Heart right ventricle (tissue), 16 donors: ENCODE data around the gene CYP2A6. TPM values are rescaled to one million over a fixed set of nuclear protein-coding genes. Genes with fewer than 3 reads are reported as not detected.
"Not testable (repeated sequence)": the region's sequence is repeated elsewhere in the genome, so short reads cannot be mapped to it uniquely, and the experiment has no call there.

Experiments
- ATAC-seq, 8 donors: fragments of 200-7000 bp; cut with Tn5 transposase; one replicate each; pipeline ENCODE4 v1.9.1; 2020; ENCODE audit warnings: mild to moderate bottlenecking in 8 of 8, moderate library complexity in 8 of 8, moderate number of reproducible peaks in 1 of 8
- DNase-seq, 2 donors: peaks; one replicate each; pipeline ENCODE4 v3.0.0-alpha.2; 2020
- H3K27ac ChIP-seq, 10 donors: fragments of 200-600 bp; sonication (generic) in 2 of 10; one replicate each; pipeline versions ENCODE4 v1.5.0 to v1.8.0; 2020 to 2022; ENCODE audit warnings: mild to moderate bottlenecking in 3 of 10
- H3K27me3 ChIP-seq, 7 donors: fragments of 200-600 bp; one replicate each; pipeline ENCODE4 v1.8.0; 2021 to 2022; ENCODE audit warnings: mild to moderate bottlenecking in 2 of 7
- H3K36me3 ChIP-seq, 9 donors: fragments of 200-600 bp; sonication (generic) in 1 of 9; one replicate each; pipeline versions ENCODE4 v1.5.0 to v1.8.0; 2020 to 2022; ENCODE audit warnings: mild to moderate bottlenecking in 2 of 9
- H3K4me1 ChIP-seq, 9 donors: fragments of 200-600 bp; sonication (generic) in 1 of 9; one replicate each; pipeline versions ENCODE4 v1.5.0 to v1.8.0; 2020 to 2022; ENCODE audit warnings: mild to moderate bottlenecking in 4 of 9
- H3K4me3 ChIP-seq, 10 donors: fragments of 200-600 bp; sonication (generic) in 2 of 10; one replicate each; pipeline versions ENCODE4 v1.5.0 to v1.8.0; 2020 to 2022; ENCODE audit warnings: mild to moderate bottlenecking in 7 of 10, moderate library complexity in 2 of 10
- H3K9me3 ChIP-seq, 11 donors: fragments of 200-600 bp in 10 of 11; sonication (generic) in 2 of 11; one replicate each; pipeline versions ENCODE4 v1.5.0 to v1.8.0; 2013 to 2022; ENCODE audit warnings: mild to moderate bottlenecking in 2 of 11, control low read depth in 1 of 11, moderate library complexity in 1 of 11
- CTCF ChIP-seq, 9 donors: fragments of 200-600 bp; sonication (generic) in 2 of 9; IDR thresholded peaks; one replicate each; pipeline versions ENCODE4 v1.5.0 to v1.8.0; 2021 to 2022; ENCODE audit warnings: antibody characterized with exemption in 9 of 9, mild to moderate bottlenecking in 5 of 9, moderate library complexity in 1 of 9
- WGBS, 2 donors: extraction: QIAGEN DNeasy Blood & Tissue Kit; methylation state at CpG; one replicate each; pipeline ENCODE4 v1.1.7; 2013; ENCODE audit warnings: inconsistent platforms in 1 of 2; 5-methylcytosine and 5-hydroxymethylcytosine counted together
- intact Hi-C, 10 donors: fragments of 100-400 bp; cut with DNase I; formaldehyde crosslinking; loops; one replicate each; pipeline versions ENCODE4 v1.11.1 to v1.14.2; 2022
- long read RNA-seq, 3 donors: library from polyadenylated mRNA; unstranded; transcript quantifications; one replicate each; pipeline ENCODE4 v2.0.0, GENCODE V29; 2020 to 2021
- polyA plus RNA-seq, 2 donors: library from polyadenylated mRNA; stranded (reverse); fragments of 200-250 nt; gene quantifications; one replicate each; pipeline ENCODE4 v1.2.3, GENCODE V29; 2013
- total RNA-seq, 10 donors: library from RNA; stranded (reverse); fragmentation: NEBNext Ultra II Directional in 3 of 10; extraction: Animal tissue kit (Norgen Biotek cat#: 25700) in 3 of 10; gene quantifications; one replicate each; pipeline versions ENCODE4 v1.2.1 to v1.2.4, GENCODE V29; 2021 to 2023
- donor health status: Arrhythmogenic right ventricular cardiomyopathy.
- donor health status: ischemic (EF 13 %, LVEDD 7.1; RV severe dilation, severe dysfunction).
- donor health status: healthy with polysubstance abuse.
- donor health status: DM: no; HTN: yes; CAD: no.
- donor health status: DM: no; HTN: no; CAD: no.
- donor health status: ischemic (EF 25% LVEDD 6.9; RV normal size, moderate dysfunction).
- donor health status: ischemic (EF 25% LVEDD 5.7; RV mildly dilated, moderate dysfunction).
- donor health status: healthy.
- donor health status: DM: yes; HTN: yes; CAD: no.
- donor health status: Ischemic cardiomyopathy.
- donor health status: ischemic (EF 35%, LVEDD 5.7; RV mildly dilated, moderate dysfunction).
- donor health status: nonischemic (EF 11% LVEDD 7.7; RV severe dilation, severe dysfunction).
- donor health status: DM: yes; HTN: yes; CAD: no.
- donor health status: PGD.
- donor health status: ischemic (EF 29% LVEDD 5.4; RV normal size, mild dysfunction).
- donor health status: nonischemic (EF 23%, LVEDD 6.1; RV moderate dilation, normal function).

Gene CYP2A6
- total RNA-seq (not detected), polyA plus RNA-seq (not detected)
- long read RNA-seq, donor 1, result 0 reads
- long read RNA-seq, donor 2, result 0 reads
- long read RNA-seq, donor 3, result 0 reads

- DNase-seq, H3K4me3 ChIP-seq, H3K9me3 ChIP-seq, H3K27ac ChIP-seq, H3K4me1 ChIP-seq, ATAC-seq, H3K36me3 ChIP-seq, intact Hi-C loops: not testable (repeated sequence)
- 88 to 96% methylated on average over 3 of the region's 3 CpGs for WGBS, 2 donors
- peaks cover 0 to 30% (median 11%) of the 10 kb centered on the region in 7 donors for H3K27me3 ChIP-seq
Observed at GRCh38 chr19:40850277-40850676, at the start of gene CYP2A6. CYP2A6 (minus strand) TSS chr19:40850447; CDS start chr19:40850426, 21 bp downstream.

GRCh38 chr19:40899964-40900363 is 49.7 kb upstream of the CYP2A6 start:
- ATAC-seq, H3K36me3 ChIP-seq, H3K9me3 ChIP-seq, H3K4me3 ChIP-seq, H3K4me1 ChIP-seq, intact Hi-C loops, DNase-seq, H3K27ac ChIP-seq, H3K27me3 ChIP-seq: not testable (repeated sequence)
- 79 to 81% methylated on average over 12 of the region's 12 CpGs for WGBS, 2 donors

- H3K27me3 ChIP-seq, H3K4me1 ChIP-seq, DNase-seq, H3K9me3 ChIP-seq, H3K4me3 ChIP-seq, intact Hi-C loops, ATAC-seq, H3K36me3 ChIP-seq, H3K27ac ChIP-seq: not testable (repeated sequence)
- 89% methylated on average over 13 of the region's 13 CpGs for WGBS, 2 donors
Observed at GRCh38 chr19:40896843-40897789, 46.9 kb upstream of the CYP2A6 start.

GRCh38 chr19:40896418-40896796 is 46.2 kb upstream of the CYP2A6 start:
- intact Hi-C loops, result no loop called here
- Histone ChIP-seq H3K9me3 (no peaks in the 10 kb centered on the region), H3K4me3 (no peak overlapping the region), H3K27ac (no peak overlapping the region), H3K27me3 (peaks cover 0 to 3% (median 0%) of the 10 kb centered on the region in 7 donors), H3K36me3 (no peaks in the 10 kb centered on the region), H3K4me1 (no peaks in the 10 kb centered on the region)
- TF ChIP-seq CTCF (IDR thresholded peaks at IDR 0.05), result no peak
- DNase-seq (no peak), ATAC-seq (no peak)
- 94 to 97% methylated on average over 5 of the region's 5 CpGs for WGBS, 2 donors

- no peak overlapping the region for H3K4me3 ChIP-seq
- H3K4me1 ChIP-seq, result no peaks in the 10 kb centered on the region
- H3K36me3 ChIP-seq, result no peaks in the 10 kb centered on the region
- H3K9me3 ChIP-seq, result no peaks in the 10 kb centered on the region
- ATAC-seq (no peak), DNase-seq (no peak)
- intact Hi-C loops, result no loop called here
- no peak overlapping the region for H3K27ac ChIP-seq
- peaks cover 0 to 7% (median 0%) of the 10 kb centered on the region in 7 donors for H3K27me3 ChIP-seq
- no peak for TF ChIP-seq CTCF (IDR thresholded peaks at IDR 0.05)
Observed at GRCh38 chr19:40893112-40893511, 42.9 kb upstream of the CYP2A6 start.

GRCh38 chr19:40889366-40889765 is 39.1 kb upstream of the CYP2A6 start:
- H3K36me3 ChIP-seq, result no peaks in the 10 kb centered on the region
- H3K27me3 ChIP-seq, result peaks cover 0 to 7% (median 0%) of the 10 kb centered on the region in 7 donors
- no peak for TF ChIP-seq CTCF (IDR thresholded peaks at IDR 0.05)
- WGBS, 2 donors, result 53 to 59% methylated on average over 3 of the region's 3 CpGs
- no peak overlapping the region for H3K27ac ChIP-seq
- no peaks in the 10 kb centered on the region for H3K9me3 ChIP-seq
- ATAC-seq, result no peak
- intact Hi-C loops, result no loop called here
- DNase-seq, result no peak
- no peak overlapping the region for H3K4me3 ChIP-seq
- H3K4me1 ChIP-seq, result no peaks in the 10 kb centered on the region
